Endometrial microvascular endothelial cells (primary cell): ENCODE data around the gene PWP1. TPM values are rescaled to one million over a fixed set of nuclear protein-coding genes. Genes with fewer than 3 reads are reported as not detected.
"Not testable (repeated sequence)": the region's sequence is repeated elsewhere in the genome, so short reads cannot be mapped to it uniquely, and the experiment has no call there.

Experiments used
- in situ Hi-C: cut with HindIII; loops from 2 replicates; pipeline ENCODE4 v1.10.0; 2017; ENCODE audit warnings: low sequenced_read_pairs, low pct_unique_long_range_greater_than_20kb; ENCODE audit errors: inconsistent ontology term
- total RNA-seq: library from RNA; depleted of rRNA; stranded (reverse); fragments of >200 nt; gene quantifications from one replicate; pipeline ENCODE4 v1.2.3, GENCODE V29; 2015; ENCODE audit errors: inconsistent ontology term

Gene PWP1
- total RNA-seq, 1 donor from 2014 or later: 112 TPM

DNA sequence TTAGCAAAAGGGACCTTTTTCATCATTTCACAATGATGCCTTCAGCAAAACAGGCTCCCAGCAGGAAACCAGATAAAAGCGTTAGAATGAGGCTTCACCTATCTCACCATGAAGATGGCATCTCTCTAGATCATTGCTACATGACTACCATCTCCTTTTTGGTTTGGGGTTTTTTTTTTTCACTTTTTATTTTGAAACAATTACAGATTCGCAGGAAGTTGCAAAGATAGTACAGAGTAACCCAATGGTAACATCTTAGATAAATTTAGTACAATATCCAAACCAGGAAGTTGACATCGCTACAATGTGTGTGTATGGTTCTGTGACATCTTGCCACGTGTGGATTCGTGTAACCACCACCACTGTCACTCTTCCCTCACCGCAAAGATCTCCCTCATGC lies 22.3 kb upstream of the PWP1 start:
- in situ Hi-C loops: no loop called here

GRCh38 chr12:107666009-107666408 lies 19.6 kb upstream of the PWP1 start:
- in situ Hi-C loops: no loop called here

DNA sequence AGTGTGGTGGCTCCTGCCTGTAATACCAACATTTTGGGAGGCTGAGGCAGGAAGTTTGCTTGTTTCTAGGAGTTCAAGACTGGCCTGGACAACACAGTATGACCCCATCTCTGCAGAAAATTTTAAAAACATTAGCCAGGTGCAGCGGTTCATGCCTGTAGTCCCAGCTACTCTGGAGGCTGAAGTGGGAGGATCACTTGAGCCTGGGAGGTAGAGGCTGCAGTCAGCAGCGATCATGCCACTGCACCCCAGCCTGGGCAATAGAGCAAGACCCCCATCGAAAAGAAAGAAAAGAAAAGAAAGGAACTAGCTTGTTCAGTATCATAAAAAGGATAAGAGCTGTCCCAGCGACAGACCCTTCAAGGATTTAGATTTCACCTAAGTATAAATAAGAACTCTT lies 18.1 kb upstream of the PWP1 start:
- in situ Hi-C loops: no loop called here

DNA sequence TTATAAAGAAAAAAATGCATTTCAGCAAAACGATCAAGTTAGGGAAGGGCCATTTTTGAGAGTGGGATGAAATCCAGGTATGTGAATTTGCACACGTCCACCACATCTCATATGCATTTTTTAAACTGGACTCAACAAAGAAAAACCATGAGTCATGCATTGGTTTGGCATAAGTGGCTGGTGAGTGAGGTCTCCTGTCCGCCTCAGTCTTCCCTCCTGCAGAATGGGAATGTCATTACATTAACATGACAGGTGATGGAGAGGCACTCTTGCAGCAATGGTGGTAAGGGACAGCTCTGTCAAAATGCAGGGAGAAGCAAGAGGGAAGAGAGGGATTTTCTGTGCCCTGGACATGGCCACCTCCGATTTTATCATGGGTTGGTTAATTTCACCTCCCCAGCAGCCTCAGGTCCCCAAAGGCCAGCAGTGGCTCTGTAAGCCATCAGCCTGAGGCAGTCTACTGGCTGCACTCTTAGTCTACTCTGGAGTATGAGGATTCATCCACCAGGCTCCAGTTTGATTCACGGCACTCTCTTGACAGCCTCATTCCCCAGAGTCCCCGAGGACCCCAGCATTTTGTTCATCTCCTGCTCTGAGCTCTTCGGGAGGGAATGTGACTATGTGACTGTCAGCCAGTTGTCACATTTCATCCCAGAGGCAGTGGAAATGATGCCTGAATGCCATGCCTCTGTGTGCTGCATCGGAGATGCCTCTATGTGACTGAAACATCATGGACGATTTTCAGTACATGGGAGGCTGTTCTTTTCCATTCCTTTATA lies 17.1 kb upstream of the PWP1 start:
- in situ Hi-C loops: no loop called here

DNA sequence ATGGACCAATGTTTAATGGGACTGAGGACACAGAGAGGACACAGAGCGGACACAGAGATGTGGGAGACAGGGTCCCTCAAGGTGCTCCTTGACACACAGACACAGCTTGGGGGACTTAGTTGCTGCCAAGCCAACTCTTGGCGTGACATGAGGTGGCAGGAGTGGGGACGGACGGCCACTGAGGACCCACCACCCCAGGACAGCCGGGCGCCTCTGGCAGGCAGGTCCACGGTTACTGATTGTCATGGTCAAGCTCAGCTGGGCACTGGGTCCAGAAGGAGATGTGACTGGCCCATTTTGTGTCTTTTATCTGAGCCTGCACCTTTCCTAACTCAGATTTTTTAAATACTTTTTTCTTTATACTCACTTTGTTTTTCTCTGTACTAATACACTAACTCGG lies 15.7 kb upstream of the PWP1 start:
- in situ Hi-C loops: no loop called here

- in situ Hi-C loops: no loop called here
Observed at GRCh38 chr12:107670999-107671643, 14.5 kb upstream of the PWP1 start.

GRCh38 chr12:107677671-107678070 lies 7.9 kb upstream of the PWP1 start:
- in situ Hi-C loops: no loop called here

DNA sequence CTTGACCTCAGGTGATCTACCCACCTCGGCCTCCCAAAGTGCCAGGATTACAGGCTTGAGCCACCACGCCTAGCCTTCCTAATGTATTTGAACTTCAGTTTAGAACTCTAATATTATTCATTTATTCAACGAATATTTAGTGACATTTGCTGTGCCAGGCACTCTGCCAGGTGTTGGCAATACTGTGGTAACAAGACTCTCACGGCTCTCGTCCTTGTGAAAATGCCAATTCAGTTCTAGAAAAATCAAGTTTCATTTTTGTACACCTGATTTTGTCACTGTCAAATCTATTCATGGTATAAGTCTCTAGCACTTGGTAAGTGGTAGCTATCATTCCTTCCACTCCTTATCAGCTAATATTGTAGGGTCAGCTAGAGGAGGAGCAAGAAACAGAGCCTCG lies 6.3 kb upstream of the PWP1 start:
- in situ Hi-C loops: no loop called here

DNA sequence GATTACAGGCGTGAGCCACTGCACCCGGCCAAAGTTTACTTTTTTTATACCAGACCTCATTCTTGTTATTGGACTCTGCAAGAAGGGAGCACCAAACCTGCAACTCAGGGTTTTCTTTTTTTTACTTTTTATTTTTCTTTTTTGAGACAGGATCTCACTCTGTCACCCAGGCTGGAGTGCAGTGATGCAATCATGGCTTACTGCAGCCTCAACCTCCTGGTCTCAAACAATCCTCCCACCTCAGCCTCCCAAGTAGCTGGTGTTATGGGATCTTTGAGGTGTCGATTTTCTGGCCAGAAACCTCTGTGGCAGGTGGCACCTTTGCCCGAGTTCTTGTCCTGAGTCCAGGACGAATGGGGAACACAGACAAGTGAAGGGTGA lies 4.2 kb upstream of the PWP1 start:
- in situ Hi-C loops: no loop called here

DNA sequence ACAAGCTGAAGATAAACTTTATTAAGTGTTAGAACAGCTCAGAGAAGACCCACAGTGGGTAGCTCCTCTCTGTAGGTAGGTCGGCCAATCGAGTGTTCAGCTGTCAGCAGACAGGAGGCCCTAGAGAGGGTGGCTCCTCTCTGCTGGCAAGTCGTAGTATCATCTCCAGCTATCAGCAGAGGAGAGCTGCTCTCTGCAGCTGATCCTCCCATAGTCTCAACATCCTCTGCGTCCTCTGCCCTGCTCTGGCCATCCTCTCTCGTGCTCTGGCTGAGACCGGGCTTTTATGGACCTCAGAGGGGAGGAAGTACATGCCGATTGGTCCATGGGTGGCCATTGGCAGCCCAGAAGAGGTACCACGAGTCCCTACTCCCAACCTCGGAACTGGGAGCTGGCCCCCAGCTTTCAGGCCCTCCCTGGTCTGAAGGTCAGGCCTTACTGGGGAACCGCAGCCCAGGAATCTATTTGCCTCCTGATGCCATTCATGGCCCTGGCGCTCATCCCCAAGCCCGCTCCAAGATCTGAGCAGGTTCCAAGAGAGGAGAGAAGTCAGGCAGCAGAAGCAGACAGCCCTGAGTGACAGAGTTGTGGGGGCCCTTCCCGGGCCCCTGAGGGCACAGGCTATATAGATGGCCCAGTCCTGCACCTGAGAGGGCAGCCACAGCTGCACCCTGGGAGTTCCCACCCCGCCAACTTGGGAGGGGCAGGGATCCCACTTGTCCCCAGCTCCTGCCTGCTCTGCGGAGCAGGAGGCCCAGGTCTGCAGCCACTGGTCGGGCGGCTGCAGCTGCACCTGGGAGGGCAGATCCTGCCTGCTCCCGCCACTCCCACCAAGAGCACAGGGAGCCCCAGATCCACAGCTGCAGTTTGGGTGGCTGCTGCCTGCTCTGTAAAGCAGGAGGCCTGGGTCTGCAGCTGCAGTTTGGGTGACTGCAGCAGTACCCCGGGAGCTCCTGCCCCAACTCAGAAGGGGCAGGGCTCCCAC lies 3.5 kb upstream of the PWP1 start:
- in situ Hi-C loops: no loop called here

DNA sequence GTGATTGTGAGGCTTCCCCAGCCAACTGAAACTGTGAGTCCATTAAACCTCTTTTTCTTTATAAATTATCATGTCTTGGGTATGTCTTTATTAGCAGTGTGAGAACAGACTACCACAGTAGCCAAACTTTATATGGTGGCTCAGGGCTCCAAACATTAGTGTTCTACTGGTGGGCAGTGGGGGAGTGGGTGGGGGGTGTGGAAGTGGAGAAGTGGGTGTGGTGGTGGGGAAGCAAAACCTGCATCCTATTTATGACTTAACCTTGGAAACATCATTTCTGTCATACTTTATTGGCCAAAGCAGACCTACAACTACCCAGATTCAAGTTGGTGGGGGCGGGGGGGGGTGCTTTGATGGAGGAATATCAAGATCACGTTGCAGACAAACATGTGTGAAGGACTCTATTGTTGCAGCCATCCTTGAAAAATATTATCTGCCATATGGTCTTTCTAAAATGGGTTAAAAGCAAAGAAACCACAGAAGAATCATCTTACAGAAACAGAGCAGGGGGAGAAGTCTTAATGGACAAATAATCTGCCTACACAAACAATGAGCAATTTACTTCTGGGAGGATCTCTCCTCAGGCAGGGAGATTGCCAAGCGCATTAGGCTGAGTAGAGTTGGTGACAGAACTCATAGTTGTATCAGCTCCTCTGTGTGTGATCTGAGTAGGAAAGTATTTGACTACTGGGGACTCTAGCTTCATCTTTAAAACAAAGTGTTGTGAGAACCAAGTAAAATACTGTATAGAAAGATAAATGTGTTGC lies 1.4 kb upstream of the PWP1 start:
- in situ Hi-C loops: no loop called here

DNA sequence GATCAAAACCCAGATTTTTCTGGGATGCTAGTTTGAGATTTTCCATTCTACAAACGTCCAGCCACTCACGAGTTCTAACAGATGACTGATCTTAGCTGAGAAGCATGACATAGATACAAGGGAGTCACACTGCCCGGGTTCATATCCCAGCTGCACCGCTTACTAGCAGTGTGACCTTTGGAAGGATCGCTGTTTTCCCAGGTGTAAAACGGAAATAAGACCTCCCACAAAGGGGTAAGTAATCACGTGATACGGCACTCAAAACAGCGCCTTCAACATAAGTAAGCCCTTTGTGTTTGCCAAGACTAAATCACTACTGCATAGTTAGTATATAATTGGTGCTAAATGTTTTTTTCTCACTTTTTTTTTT lies 624 bp upstream of the PWP1 start:
- in situ Hi-C loops: no loop called here

- in situ Hi-C loops: not testable (repeated sequence)
Observed at GRCh38 chr12:107695772-107696171, 10.2 kb downstream of the PWP1 start.

GRCh38 chr12:107702106-107702505 lies 16.5 kb downstream of the PWP1 start:
- in situ Hi-C loops: no loop called here

GRCh38 chr12:107704041-107704440 lies 18.4 kb downstream of the PWP1 start:
- in situ Hi-C loops: no loop called here

DNA sequence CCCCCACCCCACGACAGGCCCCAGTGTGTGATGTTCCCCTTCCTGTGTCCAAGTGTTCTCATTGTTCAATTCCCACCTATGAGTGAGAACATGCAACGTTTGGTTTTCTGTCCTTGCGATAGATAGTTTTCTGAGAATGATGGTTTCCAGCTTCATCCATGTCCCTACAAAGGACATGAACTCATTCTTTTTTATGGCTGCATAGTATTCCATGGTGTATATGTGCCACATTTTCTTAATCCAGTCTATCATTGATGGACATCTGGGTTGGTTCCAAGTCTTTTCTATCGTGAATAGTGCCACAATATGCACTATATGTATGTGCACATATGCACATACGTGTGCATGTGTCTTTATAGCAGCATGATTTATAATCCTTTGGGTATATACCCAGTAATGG lies 19.9 kb downstream of the PWP1 start:
- in situ Hi-C loops: not testable (repeated sequence)

- in situ Hi-C loops: no loop called here
Observed at GRCh38 chr12:107715780-107716179, 30.2 kb downstream of the PWP1 start.

DNA sequence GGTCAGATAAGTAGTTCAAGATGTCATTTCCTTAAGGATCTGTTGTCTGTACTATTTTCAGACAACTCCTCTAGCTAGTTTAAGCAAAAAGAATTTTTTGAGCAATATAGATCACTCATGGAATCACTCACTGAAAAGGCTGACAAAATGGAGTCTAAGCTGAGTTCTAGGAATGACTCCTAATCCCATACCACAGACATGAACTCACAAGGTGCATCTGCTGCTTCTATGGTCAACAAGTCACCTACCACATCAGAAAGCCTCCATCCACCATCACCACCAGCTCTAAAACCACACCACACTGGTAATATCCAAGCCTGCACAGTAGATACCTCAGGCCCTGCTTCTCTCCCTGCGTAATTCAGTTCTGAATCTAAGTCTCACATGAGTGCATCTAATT lies 33.0 kb downstream of the PWP1 start:
- in situ Hi-C loops: no loop called here

- in situ Hi-C loops: not testable (repeated sequence)
Observed at GRCh38 chr12:107727327-107727726, 41.7 kb downstream of the PWP1 start.
